ENCODE results near the gene PRR35. TPM values are rescaled to one million over a fixed set of nuclear protein-coding genes. Genes with fewer than 3 reads are reported as not detected.

The PRR35 gene
- total and polyA plus RNA-seq, 8 donors: 0.09 to 1.0 (median 0.66) TPM

GRCh38 chr16:576197-576822, 16.1 kb downstream of the PRR35 start:
- Histone ChIP-seq H3K36me3 (peaks cover 0 to 7% (median 0%) of the 10 kb centered on the region in 3 donors), H3K4me1 (peaks cover 0 to 14% (median 7%) of the 10 kb centered on the region in 3 donors), H3K27ac (no peak overlapping the region), H3K4me3 (no peak overlapping the region), H3K27me3 (no peaks in the 10 kb centered on the region), H3K9me3 (no peaks in the 10 kb centered on the region)
- no peak for ATAC-seq
- intact Hi-C loops (cut with DNase I): loop anchor here in 1 of 3 donors (5.0 kb wide), 1 partner anchor 86 kb away; no protein-coding TSS in a partner anchor
- TF ChIP-seq, protein P1, sequence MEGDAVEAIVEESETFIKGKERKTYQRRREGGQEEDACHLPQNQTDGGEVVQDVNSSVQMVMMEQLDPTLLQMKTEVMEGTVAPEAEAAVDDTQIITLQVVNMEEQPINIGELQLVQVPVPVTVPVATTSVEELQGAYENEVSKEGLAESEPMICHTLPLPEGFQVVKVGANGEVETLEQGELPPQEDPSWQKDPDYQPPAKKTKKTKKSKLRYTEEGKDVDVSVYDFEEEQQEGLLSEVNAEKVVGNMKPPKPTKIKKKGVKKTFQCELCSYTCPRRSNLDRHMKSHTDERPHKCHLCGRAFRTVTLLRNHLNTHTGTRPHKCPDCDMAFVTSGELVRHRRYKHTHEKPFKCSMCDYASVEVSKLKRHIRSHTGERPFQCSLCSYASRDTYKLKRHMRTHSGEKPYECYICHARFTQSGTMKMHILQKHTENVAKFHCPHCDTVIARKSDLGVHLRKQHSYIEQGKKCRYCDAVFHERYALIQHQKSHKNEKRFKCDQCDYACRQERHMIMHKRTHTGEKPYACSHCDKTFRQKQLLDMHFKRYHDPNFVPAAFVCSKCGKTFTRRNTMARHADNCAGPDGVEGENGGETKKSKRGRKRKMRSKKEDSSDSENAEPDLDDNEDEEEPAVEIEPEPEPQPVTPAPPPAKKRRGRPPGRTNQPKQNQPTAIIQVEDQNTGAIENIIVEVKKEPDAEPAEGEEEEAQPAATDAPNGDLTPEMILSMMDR (IDR thresholded peaks at IDR 0.05): no peak
- no peak for FAIRE-seq
- no peak for DNase-seq
- 88 to 91% methylated on average over 19 to 21 of the region's 21 CpGs for WGBS, 2 donors

- Histone ChIP-seq H3K4me3 (no peak overlapping the region), H3K9me3 (no peaks in the 10 kb centered on the region), H3K4me1 (peaks cover 0 to 14% (median 7%) of the 10 kb centered on the region in 3 donors), H3K27me3 (no peaks in the 10 kb centered on the region), H3K27ac (no peak overlapping the region), H3K36me3 (peaks cover 0 to 7% (median 0%) of the 10 kb centered on the region in 3 donors)
- ATAC-seq (no peak), DNase-seq (no peak), FAIRE-seq (no peak)
- TF ChIP-seq, protein P1 (IDR thresholded peaks at IDR 0.05): no peak
- 73 to 78% methylated on average over 8 of the region's 8 CpGs for WGBS, 2 donors
- intact Hi-C loops (cut with DNase I): loop anchor here in 1 of 3 donors (5.0 kb wide), 1 partner anchor 85 kb away; no protein-coding TSS in a partner anchor
Measured at GRCh38 chr16:576823-577201, 16.6 kb downstream of the PRR35 start.

- H3K9me3 ChIP-seq: no peaks in the 10 kb centered on the region
- DNase-seq: no peak
- peaks cover 0 to 19% (median 7%) of the 10 kb centered on the region in 3 donors for H3K4me1 ChIP-seq
- FAIRE-seq: no peak
- ATAC-seq: no peak
- peaks cover 0 to 7% (median 0%) of the 10 kb centered on the region in 3 donors for H3K36me3 ChIP-seq
- 90 to 92% methylated on average over 13 of the region's 13 CpGs for WGBS, 2 donors
- no peaks in the 10 kb centered on the region for H3K27me3 ChIP-seq
- H3K27ac ChIP-seq: no peak overlapping the region
- H3K4me3 ChIP-seq: no peak overlapping the region
- TF ChIP-seq, protein P1 (IDR thresholded peaks at IDR 0.05): no peak
- intact Hi-C loops (cut with DNase I): loop anchor here in 1 of 3 donors (5.0 kb wide), 1 partner anchor 85 kb away; no protein-coding TSS in a partner anchor
Measured at GRCh38 chr16:577796-578195, 17.6 kb downstream of the PRR35 start.

DNA sequence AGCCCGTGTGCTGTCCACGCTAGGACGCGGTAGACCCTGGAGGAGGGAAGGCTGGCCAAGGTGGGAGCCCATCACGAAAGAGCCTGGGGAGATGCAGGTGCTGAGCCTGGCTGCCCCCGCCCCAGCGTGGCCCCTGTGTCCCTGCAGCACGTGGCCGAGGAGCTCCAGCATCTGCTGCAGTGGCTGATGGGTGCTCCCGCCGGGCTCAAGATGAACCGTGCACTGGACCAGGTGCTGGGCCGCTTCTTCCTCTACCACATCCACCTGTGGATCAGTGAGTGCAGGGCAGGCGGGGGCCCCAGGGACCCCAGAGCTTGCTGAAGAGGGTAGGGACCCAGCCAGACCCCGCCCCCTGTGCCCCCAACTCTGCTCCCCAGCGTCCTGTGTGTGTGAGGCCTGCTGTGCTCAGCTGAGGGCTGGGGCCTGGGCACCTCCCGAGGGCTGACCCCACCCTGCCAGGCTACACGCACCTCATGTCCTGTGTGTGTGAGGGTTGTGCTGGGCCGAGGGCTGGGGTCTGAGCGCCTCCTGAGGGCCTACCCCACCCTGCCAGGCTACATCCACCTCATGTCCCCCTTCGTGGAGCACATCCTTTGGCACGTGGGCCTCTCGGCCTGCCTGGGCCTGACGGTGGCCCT, 18.2 kb downstream of the PRR35 start:
- no peak for ATAC-seq
- TF ChIP-seq, protein P1 (IDR thresholded peaks at IDR 0.05): no peak
- intact Hi-C loops (cut with DNase I): loop anchor here in 1 of 3 donors (5.0 kb wide), 1 partner anchor 84 kb away; no protein-coding TSS in a partner anchor
- Histone ChIP-seq H3K4me3 (no peak overlapping the region), H3K36me3 (peaks cover 0 to 7% (median 0%) of the 10 kb centered on the region in 3 donors), H3K27me3 (no peaks in the 10 kb centered on the region), H3K27ac (no peak overlapping the region), H3K9me3 (no peaks in the 10 kb centered on the region), H3K4me1 (peaks cover 0 to 19% (median 11%) of the 10 kb centered on the region in 3 donors)
- 85 to 90% methylated on average over 24 of the region's 24 CpGs for WGBS, 2 donors
- DNase-seq: peak in 1 of 6 donors; percentile 34
- FAIRE-seq: no peak
